HEK293 (cell line): ENCODE measurements around the gene TTC12.

ENCODE experiments used
- EGR2 ChIP-seq: fragments of 450-650 bp; formaldehyde crosslinking; IDR thresholded peaks from 2 replicates; pipeline ENCODE4 v1.5.1; 2016; ENCODE audit warnings: low read depth, missing biosample characterization, missing genetic modification characterization
- GLIS1 ChIP-seq: fragments of 450-650 bp; formaldehyde crosslinking; IDR thresholded peaks from 2 replicates; pipeline ENCODE4 v1.5.1; 2016; ENCODE audit warnings: missing biosample characterization, missing genetic modification characterization
- GLIS2 ChIP-seq: fragments of 450-650 bp; formaldehyde crosslinking; IDR thresholded peaks from 2 replicates; pipeline ENCODE4 v1.5.1; 2016; ENCODE audit warnings: missing biosample characterization, missing genetic modification characterization
- KLF1 ChIP-seq: fragments of 450-650 bp; formaldehyde crosslinking; IDR thresholded peaks from 2 replicates; pipeline ENCODE4 v1.5.1; 2016; ENCODE audit warnings: missing biosample characterization, missing genetic modification characterization
- KLF16 ChIP-seq: fragments of 450-650 bp; formaldehyde crosslinking; IDR thresholded peaks from 2 replicates; pipeline ENCODE4 v1.5.1; 2017; ENCODE audit warnings: missing biosample characterization, missing genetic modification characterization
- TCF7L2 ChIP-seq: IDR thresholded peaks from 2 replicates; pipeline ENCODE4 v1.6.1; 2011; ENCODE audit warnings: low read depth, mild to moderate bottlenecking, inconsistent platforms, low read length, moderate library complexity, borderline replicate concordance
- WT1 ChIP-seq: fragments of 450-650 bp; formaldehyde crosslinking; IDR thresholded peaks from 2 replicates; pipeline ENCODE4 v1.5.1; 2016; ENCODE audit warnings: missing biosample characterization, missing genetic modification characterization
- ZBTB20 ChIP-seq: fragments of 450-650 bp; formaldehyde crosslinking; IDR thresholded peaks from 2 replicates; pipeline ENCODE4 v1.5.1; 2016; ENCODE audit warnings: missing biosample characterization, missing genetic modification characterization
- ZBTB48 ChIP-seq: fragments of 450-650 bp; formaldehyde crosslinking; IDR thresholded peaks from 2 replicates; pipeline ENCODE4 v1.5.1; 2016; ENCODE audit warnings: missing biosample characterization, missing genetic modification characterization
- ZNF184 ChIP-seq: fragments of 450-650 bp; IDR thresholded peaks from 2 replicates; pipeline ENCODE4 v1.5.1; 2018; ENCODE audit warnings: missing biosample characterization, mild to moderate bottlenecking, missing genetic modification characterization
- ZNF221 ChIP-seq: fragments of 450-650 bp; formaldehyde crosslinking; IDR thresholded peaks from 2 replicates; pipeline ENCODE4 v1.5.1; 2017; ENCODE audit warnings: missing biosample characterization, missing genetic modification characterization, borderline replicate concordance
- ZNF404 ChIP-seq: fragments of 450-650 bp; formaldehyde crosslinking; IDR thresholded peaks from 2 replicates; pipeline ENCODE4 v1.5.1; 2017; ENCODE audit warnings: missing biosample characterization, missing genetic modification characterization
- ZNF423 ChIP-seq: fragments of 450-650 bp; formaldehyde crosslinking; IDR thresholded peaks from 2 replicates; pipeline ENCODE4 v1.5.1; 2016; ENCODE audit warnings: missing biosample characterization, missing genetic modification characterization
- ZNF473 ChIP-seq: fragments of 450-650 bp; formaldehyde crosslinking; IDR thresholded peaks from 2 replicates; pipeline ENCODE4 v1.5.1; 2017; ENCODE audit warnings: missing biosample characterization, missing genetic modification characterization
- ZNF514 ChIP-seq: fragments of 450-650 bp; formaldehyde crosslinking; IDR thresholded peaks from 2 replicates; pipeline ENCODE4 v1.5.1; 2016; ENCODE audit warnings: missing biosample characterization, missing genetic modification characterization
- ZNF558 ChIP-seq: fragments of 450-650 bp; formaldehyde crosslinking; IDR thresholded peaks from 2 replicates; pipeline ENCODE4 v1.5.1; 2016; ENCODE audit warnings: missing biosample characterization, missing genetic modification characterization
- ZNF571 ChIP-seq: fragments of 450-650 bp; formaldehyde crosslinking; IDR thresholded peaks from 2 replicates; pipeline ENCODE4 v1.5.0; 2017; ENCODE audit warnings: missing biosample characterization, missing genetic modification characterization
- ZNF600 ChIP-seq: fragments of 450-650 bp; formaldehyde crosslinking; IDR thresholded peaks from 2 replicates; pipeline ENCODE4 v1.5.1; 2016; ENCODE audit warnings: missing biosample characterization, missing genetic modification characterization
- ZNF670 ChIP-seq: fragments of 450-650 bp; formaldehyde crosslinking; IDR thresholded peaks from 2 replicates; pipeline ENCODE4 v1.5.1; 2016; ENCODE audit warnings: missing biosample characterization, missing genetic modification characterization, low read depth
- ZNF677 ChIP-seq: fragments of 450-650 bp; IDR thresholded peaks from 2 replicates; pipeline ENCODE4 v1.5.0; 2018; ENCODE audit warnings: missing biosample characterization, mild to moderate bottlenecking, missing genetic modification characterization, moderate library complexity
- ZNF776 ChIP-seq: fragments of 450-650 bp; formaldehyde crosslinking; IDR thresholded peaks from 2 replicates; pipeline ENCODE4 v1.5.0; 2017; ENCODE audit warnings: missing biosample characterization, missing genetic modification characterization, borderline replicate concordance
- ZNF843 ChIP-seq: fragments of 450-650 bp; formaldehyde crosslinking; IDR thresholded peaks from 2 replicates; pipeline ENCODE4 v1.5.1; 2016; ENCODE audit warnings: missing biosample characterization, missing genetic modification characterization
- TF ChIP-seq, protein P1 (sequence below): fragments of 450-650 bp; IDR thresholded peaks from 2 replicates; pipeline ENCODE4 v1.5.1; 2018; ENCODE audit warnings: missing biosample characterization, missing genetic modification characterization
- TF ChIP-seq, protein P2 (sequence below): fragments of 450-650 bp; formaldehyde crosslinking; IDR thresholded peaks from 2 replicates; pipeline ENCODE4 v1.5.1; 2016; ENCODE audit warnings: missing biosample characterization, missing genetic modification characterization, borderline replicate concordance
- TF ChIP-seq, protein P3 (sequence below): fragments of 450-650 bp; formaldehyde crosslinking; IDR thresholded peaks from 2 replicates; pipeline ENCODE4 v1.5.1; 2016; ENCODE audit warnings: missing biosample characterization, missing genetic modification characterization
- TF ChIP-seq, protein P4 (sequence below): fragments of 450-650 bp; formaldehyde crosslinking; IDR thresholded peaks from 2 replicates; pipeline ENCODE4 v1.5.1; 2016; ENCODE audit warnings: missing biosample characterization, missing genetic modification characterization, low read depth
- TF ChIP-seq, protein P5 (sequence below): fragments of 450-650 bp; IDR thresholded peaks from 2 replicates; pipeline ENCODE4 v1.5.1; 2018; ENCODE audit warnings: missing biosample characterization, mild to moderate bottlenecking, missing genetic modification characterization
- TF ChIP-seq, protein P6 (sequence below): fragments of 450-650 bp; formaldehyde crosslinking; IDR thresholded peaks from 2 replicates; pipeline ENCODE4 v1.5.1; 2016; ENCODE audit warnings: missing biosample characterization, missing genetic modification characterization

Gene TTC12

DNA sequence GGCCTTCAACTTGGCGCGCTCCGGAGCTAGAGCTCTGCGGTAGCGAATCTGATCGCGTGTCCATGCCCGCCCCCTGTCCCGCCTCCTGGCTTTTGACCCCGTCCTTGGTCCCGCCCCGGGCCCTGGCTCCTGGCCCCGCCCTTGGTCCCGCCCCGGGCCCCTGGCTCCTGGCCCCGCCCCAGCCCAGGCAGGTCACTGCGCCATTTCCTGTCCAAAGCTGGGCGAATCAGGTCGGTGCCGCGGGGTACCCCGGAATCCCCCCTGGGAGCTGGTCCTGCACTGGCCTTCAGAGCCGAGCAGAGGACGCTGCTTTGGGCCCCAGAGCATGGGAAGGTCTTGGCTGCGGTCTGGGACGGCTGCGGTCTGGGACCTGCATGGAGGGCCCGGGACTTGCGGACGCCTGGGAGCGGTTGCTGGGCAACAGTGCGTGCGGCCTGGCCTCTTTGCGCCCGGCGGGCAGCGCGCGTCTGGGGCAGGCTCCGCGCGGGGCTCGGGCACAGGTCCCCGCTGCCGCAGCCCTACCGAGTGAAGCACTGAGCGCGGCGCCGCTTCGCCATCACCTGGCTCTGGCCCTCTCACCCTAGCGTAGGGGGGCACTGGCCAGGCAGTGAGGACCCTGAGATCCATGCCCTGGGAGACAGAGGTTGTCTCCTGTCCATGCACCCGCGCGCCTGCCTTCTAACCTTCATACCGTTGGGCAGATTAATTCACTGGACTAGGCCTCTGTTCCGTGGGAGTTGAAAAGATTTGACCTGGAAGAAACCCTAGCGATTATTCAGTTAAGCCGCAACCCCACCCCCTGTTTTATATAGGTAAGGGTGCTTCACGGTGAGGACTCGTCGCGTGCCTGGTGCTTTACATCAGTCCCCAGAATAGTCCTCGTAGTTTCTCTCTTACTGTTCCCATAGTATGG, at the start of gene TTC12 (continued):
- TF ChIP-seq, protein P1, sequence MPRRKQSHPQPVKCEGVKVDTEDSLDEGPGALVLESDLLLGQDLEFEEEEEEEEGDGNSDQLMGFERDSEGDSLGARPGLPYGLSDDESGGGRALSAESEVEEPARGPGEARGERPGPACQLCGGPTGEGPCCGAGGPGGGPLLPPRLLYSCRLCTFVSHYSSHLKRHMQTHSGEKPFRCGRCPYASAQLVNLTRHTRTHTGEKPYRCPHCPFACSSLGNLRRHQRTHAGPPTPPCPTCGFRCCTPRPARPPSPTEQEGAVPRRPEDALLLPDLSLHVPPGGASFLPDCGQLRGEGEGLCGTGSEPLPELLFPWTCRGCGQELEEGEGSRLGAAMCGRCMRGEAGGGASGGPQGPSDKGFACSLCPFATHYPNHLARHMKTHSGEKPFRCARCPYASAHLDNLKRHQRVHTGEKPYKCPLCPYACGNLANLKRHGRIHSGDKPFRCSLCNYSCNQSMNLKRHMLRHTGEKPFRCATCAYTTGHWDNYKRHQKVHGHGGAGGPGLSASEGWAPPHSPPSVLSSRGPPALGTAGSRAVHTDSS, result no peak
- TF ChIP-seq, protein P2, sequence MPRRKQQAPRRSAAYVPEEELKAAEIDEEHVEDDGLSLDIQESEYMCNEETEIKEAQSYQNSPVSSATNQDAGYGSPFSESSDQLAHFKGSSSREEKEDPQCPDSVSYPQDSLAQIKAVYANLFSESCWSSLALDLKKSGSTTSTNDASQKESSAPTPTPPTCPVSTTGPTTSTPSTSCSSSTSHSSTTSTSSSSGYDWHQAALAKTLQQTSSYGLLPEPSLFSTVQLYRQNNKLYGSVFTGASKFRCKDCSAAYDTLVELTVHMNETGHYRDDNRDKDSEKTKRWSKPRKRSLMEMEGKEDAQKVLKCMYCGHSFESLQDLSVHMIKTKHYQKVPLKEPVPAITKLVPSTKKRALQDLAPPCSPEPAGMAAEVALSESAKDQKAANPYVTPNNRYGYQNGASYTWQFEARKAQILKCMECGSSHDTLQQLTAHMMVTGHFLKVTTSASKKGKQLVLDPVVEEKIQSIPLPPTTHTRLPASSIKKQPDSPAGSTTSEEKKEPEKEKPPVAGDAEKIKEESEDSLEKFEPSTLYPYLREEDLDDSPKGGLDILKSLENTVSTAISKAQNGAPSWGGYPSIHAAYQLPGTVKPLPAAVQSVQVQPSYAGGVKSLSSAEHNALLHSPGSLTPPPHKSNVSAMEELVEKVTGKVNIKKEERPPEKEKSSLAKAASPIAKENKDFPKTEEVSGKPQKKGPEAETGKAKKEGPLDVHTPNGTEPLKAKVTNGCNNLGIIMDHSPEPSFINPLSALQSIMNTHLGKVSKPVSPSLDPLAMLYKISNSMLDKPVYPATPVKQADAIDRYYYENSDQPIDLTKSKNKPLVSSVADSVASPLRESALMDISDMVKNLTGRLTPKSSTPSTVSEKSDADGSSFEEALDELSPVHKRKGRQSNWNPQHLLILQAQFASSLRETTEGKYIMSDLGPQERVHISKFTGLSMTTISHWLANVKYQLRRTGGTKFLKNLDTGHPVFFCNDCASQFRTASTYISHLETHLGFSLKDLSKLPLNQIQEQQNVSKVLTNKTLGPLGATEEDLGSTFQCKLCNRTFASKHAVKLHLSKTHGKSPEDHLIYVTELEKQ (tag by site-specific recombination), result no peak
- peak; percentile 28; the same call in 1 of the 2 replicates for TF ChIP-seq ZBTB48 (tag by site-specific recombination)
- TF ChIP-seq ZNF184 (tag by site-specific recombination), result no peak
- no peak for TF ChIP-seq ZNF221 (tag by site-specific recombination)
- TF ChIP-seq TCF7L2, result no peak
- no peak; the same call in 1 of the 2 replicates for TF ChIP-seq ZNF600
- TF ChIP-seq, protein P3, sequence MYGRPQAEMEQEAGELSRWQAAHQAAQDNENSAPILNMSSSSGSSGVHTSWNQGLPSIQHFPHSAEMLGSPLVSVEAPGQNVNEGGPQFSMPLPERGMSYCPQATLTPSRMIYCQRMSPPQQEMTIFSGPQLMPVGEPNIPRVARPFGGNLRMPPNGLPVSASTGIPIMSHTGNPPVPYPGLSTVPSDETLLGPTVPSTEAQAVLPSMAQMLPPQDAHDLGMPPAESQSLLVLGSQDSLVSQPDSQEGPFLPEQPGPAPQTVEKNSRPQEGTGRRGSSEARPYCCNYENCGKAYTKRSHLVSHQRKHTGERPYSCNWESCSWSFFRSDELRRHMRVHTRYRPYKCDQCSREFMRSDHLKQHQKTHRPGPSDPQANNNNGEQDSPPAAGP (tag by site-specific recombination), result no peak
- TF ChIP-seq ZNF571, result no peak
- peak; percentile 91 for TF ChIP-seq GLIS2 (tag by site-specific recombination)
- TF ChIP-seq ZBTB20 (tag by site-specific recombination), result peak; percentile 94
- no peak for TF ChIP-seq KLF1 (tag by site-specific recombination)
- TF ChIP-seq ZNF473 (tag by site-specific recombination), result no peak
- no peak for TF ChIP-seq ZNF670
- TF ChIP-seq GLIS1, result peak; percentile 31; the same call in 1 of the 2 replicates
- TF ChIP-seq ZNF514 (tag by site-specific recombination), result no peak
- TF ChIP-seq KLF16 (tag by site-specific recombination), result no peak
- TF ChIP-seq ZNF843 (tag by site-specific recombination), result no peak
- TF ChIP-seq, protein P4, sequence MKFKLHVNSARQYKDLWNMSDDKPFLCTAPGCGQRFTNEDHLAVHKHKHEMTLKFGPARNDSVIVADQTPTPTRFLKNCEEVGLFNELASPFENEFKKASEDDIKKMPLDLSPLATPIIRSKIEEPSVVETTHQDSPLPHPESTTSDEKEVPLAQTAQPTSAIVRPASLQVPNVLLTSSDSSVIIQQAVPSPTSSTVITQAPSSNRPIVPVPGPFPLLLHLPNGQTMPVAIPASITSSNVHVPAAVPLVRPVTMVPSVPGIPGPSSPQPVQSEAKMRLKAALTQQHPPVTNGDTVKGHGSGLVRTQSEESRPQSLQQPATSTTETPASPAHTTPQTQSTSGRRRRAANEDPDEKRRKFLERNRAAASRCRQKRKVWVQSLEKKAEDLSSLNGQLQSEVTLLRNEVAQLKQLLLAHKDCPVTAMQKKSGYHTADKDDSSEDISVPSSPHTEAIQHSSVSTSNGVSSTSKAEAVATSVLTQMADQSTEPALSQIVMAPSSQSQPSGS (tag by site-specific recombination), result no peak
- TF ChIP-seq, protein P5, sequence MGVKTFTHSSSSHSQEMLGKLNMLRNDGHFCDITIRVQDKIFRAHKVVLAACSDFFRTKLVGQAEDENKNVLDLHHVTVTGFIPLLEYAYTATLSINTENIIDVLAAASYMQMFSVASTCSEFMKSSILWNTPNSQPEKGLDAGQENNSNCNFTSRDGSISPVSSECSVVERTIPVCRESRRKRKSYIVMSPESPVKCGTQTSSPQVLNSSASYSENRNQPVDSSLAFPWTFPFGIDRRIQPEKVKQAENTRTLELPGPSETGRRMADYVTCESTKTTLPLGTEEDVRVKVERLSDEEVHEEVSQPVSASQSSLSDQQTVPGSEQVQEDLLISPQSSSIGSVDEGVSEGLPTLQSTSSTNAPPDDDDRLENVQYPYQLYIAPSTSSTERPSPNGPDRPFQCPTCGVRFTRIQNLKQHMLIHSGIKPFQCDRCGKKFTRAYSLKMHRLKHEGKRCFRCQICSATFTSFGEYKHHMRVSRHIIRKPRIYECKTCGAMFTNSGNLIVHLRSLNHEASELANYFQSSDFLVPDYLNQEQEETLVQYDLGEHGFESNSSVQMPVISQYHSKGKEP, result no peak
- TF ChIP-seq, protein P6, sequence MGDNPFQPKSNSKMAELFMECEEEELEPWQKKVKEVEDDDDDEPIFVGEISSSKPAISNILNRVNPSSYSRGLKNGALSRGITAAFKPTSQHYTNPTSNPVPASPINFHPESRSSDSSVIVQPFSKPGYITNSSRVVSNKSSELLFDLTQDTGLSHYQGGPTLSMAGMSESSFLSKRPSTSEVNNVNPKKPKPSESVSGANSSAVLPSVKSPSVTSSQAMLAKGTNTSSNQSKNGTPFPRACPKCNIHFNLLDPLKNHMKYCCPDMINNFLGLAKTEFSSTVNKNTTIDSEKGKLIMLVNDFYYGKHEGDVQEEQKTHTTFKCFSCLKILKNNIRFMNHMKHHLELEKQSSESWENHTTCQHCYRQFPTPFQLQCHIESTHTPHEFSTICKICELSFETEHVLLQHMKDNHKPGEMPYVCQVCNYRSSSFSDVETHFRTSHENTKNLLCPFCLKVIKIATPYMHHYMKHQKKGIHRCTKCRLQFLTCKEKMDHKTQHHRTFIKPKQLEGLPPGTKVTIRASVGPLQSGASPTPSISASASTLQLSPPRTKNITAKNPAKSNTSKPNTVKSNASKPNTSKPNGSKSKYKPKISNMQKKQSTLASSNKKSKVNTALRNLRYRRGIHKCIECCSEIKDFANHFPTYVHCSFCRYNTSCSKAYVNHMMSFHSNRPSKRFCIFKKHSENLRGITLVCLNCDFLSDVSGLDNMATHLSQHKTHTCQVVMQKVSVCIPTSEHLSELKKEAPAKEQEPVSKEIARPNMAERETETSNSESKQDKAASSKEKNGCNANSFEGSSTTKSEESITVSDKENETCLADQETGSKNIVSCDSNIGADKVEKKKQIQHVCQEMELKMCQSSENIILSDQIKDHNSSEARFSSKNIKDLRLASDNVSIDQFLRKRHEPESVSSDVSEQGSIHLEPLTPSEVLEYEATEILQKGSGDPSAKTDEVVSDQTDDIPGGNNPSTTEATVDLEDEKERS (tag by site-specific recombination), result no peak
- no peak for TF ChIP-seq EGR2
- no peak for TF ChIP-seq ZNF776 (tag by site-specific recombination)
- TF ChIP-seq ZNF677, result no peak
- no peak for TF ChIP-seq ZNF404 (tag by site-specific recombination)
- TF ChIP-seq ZNF423 (tag by site-specific recombination), result no peak
- TF ChIP-seq ZNF558 (tag by site-specific recombination), result no peak
- TF ChIP-seq WT1 (tag by site-specific recombination), result no peak
